Measurements from ENCODE around the gene TOX2.

Gene TOX2

DNA sequence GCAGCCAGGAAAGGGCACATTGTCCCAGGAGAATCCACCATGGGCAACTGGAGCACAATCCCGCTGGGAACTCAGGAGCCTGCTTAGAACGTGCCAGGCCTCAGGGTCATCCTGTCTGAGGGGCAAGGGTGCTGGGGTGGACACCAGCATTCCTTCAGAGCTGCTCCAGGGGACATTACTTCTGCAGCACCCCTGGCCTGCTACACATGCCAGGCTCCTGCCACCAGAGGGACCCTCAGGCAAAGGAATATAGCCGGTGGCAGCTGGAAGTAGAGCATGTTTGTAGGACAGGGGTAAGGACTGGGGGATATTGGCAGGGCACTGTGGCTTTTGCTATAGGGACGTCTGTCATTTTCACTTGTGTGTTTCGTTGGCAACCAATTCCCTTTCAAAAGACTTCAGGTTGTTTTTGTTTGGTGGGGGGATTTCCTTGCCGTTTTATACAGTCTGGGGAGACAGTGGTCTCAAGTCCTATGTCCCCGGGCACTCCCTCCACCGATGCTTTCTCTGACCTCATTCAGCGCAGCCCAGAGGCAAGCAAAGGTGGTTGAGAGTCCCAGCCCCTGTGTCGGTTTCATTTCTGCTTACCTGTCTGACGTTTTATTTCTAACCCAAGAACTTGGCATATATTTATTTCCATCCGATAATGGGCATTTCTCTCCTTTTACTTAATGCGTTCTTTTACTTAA, 141.5 kb downstream of the TOX2 start:
- peak; percentile 35 to 40 for DNase-seq (ENCODE audit: low read depth in 2 of 2)

DNA sequence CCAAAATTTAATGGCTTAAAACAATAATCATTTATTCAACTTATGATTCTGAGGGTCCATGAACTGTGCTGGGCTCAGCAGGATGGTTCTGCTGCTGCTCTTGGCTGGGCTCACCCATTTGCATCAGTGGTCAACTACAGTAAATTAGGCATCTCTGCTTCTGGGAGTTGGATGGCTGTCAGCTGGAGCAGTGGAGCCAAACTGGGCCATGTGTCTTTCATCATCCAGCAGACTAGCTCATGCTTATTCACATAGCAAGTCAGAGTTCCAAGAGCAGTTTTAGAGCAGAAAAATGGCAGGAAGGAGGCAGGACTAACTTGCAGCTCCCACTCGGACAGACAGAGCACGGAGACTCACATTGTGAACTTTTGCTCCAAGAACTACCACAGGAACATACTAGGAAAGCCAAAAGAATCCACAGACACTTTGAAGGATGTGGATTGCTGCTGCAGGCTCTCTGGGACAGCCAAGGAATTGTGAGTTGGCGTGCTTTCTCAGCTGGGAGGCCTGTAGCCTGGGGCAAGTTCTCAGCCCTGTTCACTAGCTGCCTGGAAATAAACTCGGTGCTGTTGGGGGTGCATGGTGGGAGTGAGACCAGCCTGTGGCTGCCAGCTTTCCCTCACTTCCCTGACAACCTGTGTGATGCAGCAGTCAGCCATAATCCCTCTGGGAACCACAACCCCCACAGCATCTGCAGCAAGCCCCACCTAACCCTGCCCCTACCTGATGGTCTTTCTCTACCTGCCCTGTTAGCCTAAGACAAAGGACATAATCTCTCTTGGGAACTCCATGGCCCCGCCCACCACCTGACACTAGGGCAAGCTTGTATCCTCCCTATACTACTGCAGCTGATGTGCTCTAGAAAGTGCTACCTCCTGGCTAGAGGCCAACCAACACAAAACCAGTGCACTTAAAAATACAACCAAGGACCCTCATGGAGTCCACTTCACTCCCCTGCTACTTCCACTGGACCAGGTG, 143.3 kb downstream of the TOX2 start:
- no peak for DNase-seq (ENCODE audit: low read depth in 2 of 2)

DNA sequence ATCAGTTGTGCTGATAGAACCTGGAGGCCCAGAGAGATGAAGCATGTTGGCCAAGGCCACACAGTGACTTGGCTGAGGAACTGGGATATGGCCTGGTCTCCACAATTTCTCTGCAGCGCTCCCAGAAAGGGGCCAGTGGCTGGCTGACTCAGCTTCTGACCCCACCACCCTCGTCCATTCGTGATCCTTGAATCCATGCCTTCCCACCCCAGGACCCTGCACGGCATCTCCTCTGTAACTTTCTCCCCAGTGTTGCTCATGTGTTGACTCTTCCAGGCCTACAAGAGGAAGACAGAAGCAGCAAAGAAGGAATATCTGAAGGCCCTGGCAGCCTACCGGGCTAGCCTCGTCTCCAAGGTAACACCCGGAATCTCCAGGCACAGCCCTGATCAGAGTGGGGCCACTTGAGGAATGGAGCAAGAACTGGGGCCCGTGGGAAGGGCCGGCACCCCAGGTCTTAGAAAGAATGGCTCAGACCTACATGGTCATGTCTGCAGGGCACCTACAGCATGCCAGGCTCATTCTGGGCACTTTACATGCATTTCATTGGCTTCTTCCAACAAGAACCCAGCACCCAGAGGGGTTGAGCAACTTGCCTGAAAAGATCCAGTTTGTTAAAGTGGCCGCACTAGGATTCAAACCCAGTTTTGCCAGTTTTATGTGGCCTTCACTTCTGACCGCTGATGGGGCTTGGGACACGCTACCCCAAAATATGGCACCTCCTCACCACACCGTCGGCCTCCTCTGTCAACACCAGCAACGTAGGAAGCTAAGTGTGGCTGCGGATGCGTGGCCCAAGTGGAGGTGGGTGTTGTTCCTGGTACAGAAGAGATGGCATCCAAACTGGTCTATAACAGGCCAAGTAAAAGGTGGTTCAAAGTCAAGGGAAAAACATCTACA, 150.1 kb downstream of the TOX2 start:
- no peak for DNase-seq (ENCODE audit: low read depth in 2 of 2)

DNA sequence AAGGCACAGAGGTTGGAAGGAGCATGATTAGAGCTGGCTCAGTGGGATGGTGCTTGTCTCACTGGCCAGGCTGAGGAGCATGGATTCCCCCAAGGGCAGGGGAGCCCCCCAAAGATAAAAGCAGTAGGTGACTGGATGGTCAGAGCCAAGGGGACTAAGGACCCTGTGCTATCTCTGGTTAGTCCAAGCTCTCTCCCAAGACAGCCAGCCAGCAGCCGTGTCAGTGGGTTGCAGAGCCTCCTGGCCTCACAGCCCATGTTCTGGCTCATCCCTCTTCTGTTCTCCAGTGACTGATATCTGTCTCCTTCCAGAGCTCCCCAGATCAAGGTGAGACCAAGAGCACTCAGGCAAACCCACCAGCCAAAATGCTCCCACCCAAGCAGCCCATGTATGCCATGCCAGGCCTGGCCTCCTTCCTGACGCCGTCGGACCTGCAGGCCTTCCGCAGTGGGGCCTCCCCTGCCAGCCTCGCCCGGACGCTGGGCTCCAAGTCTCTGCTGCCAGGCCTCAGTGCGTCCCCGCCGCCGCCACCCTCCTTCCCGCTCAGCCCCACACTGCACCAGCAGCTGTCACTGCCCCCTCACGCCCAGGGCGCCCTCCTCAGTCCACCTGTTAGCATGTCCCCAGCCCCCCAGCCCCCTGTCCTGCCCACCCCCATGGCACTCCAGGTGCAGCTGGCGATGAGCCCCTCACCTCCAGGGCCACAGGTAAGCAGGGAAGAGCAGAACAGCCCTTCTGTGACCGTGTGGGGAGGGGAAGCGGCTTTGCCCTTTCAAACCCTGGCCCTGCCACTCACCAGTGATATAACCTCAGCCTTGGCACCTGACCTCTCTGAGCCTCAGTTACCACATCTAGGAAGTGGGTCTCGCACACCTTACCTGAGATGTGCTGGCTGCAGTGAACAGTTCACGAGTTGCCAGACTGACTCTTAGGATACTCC, 151.0 kb downstream of the TOX2 start:
- DNase-seq (ENCODE audit: low read depth in 2 of 2) = no peak

DNA sequence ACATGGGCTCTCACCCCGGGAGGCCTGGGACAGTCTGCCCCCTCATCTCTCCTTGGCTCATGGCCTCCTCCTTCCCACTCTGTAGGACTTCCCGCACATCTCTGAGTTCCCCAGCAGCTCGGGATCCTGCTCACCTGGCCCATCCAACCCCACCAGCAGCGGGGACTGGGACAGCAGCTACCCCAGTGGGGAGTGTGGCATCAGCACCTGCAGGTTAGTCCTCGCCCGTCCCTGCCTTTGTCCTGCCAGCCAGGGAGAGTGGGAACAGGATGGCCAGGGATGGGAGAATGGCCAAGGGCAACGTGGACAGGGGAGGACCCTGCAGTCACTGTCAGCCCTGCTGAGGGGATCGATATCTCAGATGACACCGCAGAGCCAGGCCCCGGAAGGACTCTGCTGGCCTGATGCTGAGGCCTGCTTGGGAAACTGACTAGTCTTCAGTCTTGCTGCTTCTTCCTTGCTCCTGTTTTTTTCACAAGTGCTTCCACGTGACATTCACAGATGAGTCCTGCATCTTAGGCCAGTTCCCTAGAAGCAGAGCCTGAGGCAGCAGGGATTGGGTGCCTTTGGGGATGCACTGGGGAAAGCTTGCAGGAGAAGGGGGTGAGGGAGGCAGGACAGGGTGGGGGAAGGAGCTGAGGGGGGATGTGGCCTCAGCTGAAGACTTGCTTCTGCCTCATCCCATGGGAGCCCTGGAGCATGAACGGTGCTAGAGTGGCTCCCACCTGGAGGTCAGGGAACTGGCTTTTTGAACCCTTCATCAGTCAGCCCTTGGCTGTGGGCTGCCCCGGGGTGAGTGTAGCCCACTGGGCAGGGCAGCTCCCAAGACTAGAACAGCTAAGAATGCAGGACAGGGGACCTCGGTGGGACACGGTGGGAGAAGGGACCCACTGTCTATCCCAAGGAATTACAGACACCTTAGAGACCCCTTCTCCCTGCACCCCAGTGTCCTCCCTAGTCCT, 152.3 kb downstream of the TOX2 start:
- DNase-seq (ENCODE audit: low read depth in 2 of 2) = no peak

DNA sequence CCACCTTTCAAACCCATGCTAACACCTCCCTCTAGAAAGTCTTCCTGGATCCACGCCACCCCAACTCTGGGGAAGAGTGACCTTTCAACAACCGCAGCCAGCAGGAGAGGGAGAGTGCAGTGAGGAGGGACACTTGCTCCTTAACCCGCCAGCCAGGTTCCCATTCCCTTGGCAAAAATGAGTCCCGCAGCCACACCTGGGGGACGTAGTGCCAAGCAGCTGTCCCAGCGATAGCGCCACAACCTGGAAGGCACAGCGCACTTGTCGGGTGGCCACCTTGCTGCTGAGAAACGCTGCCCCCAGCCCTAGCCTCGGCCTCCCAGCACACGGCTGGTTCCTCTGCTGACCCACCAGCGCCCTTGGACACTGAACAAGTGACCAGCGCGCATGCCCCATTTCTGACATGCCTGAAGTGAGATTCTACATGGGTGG, 153.0 kb downstream of the TOX2 start:
- DNase-seq (ENCODE audit: low read depth in 2 of 2) = no peak

DNA sequence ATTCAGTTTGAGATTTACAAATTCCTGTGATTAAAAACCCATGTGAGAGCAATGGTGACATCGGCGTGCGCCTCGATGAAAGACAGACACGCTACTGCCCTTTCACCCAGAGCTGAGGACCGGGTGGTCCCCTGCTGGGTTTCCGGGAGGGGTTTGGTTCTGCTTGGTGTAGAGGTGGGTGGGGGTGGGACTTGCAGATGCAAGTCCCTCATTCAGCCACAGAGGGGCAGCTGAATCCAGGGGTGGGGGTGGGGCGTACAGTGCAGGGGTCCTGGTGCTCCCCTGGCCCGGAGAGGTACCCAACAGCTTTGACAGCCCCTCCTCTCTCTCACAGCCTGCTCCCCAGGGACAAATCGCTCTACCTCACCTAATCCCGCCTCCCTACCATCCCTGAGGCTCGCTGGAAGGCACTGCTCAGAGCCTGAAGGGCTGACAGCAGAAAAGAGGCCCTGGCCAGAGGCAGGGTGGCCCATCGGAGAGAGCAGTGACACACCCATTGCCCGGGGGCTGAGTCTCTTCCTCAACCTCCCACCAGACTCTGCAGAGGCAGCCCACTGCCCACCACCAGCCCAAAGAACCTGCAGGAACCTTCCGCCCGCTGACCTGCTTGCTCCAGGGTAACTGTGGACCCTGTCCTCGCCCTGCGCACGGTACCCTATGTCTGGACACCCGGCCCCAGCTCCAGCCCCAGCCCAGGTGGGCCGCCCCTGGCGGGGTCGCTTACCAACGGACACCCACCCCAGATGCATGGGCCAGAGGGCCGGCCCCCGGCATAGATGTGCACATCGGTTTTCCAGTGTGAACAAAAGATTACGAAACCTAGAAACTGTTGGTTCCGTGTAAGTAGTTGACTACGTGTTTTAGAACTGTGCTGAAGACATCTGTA, 153.9 kb downstream of the TOX2 start:
- DNase-seq (ENCODE audit: low read depth in 2 of 2) = no peak

DNA sequence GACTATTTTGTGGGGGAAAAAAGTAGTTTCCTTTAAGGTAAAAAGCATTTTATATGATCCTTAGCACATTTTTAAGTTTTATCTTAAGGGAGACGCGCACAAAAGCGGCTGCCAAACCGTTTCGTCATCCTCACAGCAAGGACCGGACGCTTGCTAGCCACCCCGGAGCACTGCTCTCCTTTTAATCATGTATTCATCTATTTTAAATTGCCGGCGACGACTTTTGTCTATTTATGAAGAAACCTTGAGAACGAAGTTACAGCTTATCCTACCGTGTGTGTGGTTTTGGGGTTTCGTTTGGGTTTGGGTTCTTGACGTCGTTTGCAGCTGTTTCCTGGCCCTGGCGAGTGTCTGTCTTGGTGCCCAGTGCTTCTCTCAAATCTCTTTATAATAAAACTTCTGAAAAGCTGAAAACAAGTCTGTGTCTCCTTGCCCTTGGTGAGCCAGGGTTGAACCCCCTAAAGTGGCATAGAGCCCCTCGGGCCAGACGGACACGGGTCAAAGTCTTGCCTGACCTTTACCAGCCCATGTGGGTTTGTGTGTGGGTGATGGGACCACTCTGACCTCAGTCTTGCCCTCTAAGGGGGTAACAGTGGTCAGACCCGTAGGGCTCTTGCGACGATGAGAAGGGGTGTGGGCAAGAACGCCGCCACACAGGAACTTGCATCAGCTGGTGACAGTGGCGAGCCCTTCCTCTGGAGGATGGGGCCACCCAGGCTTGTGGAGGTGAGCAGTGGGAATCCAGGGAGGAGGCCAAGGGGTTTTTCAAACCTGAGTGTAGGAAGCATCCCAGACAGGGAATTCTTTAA, 154.8 kb downstream of the TOX2 start:
- DNase-seq (ENCODE audit: low read depth in 2 of 2) = peak in 1 of 2 donors; percentile 15

DNA sequence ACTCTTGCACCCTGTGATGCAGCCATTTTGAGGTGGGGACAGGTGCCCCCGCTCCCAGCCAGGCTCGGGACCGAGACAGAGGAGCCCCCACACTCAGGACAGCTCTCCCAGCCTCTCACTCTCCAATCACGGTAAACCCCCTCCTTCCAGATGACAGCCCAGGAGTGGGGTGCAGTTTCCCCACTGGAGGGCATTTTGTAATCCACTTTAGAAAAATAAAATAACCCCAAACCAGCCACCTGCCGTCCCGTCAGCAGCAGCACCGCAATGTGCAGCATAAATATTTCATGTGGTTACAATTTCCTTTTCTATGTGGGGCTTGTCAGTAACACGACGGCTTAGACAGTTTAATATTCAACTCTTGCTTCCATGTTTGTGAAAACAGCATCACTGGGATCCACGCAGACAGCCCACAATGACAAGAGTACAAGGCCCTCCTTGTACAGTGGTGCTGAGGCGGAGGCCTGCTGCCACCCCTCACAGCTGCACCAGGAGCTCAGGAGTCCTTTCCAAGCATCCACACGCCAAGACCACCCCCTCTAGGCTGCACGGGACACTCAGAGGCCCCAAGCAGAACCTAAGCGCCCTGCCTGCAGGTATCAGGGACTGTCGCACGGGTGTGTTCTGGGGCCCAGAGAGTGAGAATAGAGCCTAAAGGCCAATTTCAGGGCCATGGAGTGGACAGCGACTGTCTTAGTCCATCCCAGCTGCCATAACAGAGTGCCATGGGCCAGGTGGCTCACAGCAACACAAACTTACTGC, 155.7 kb downstream of the TOX2 start:
- no peak for DNase-seq (ENCODE audit: low read depth in 2 of 2)

DNA sequence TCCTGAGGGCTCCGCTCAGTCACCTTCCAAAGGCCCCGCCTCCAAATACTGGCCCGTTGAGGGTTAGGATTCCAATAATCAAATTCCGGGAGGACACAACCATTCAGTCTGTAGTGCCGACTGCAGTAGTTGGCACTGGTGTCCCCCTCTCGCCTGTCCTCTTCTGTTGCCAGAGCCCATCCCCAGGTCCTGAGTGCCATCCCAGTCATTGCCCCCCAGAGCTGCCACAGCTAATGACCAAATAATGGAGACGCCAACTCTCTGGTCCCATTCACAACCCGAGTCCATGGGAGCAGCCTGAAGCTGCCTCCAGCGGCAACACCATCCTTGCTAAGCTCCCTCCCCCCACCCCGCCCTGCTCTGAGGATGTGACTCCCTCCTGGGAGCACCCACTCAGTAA, 156.4 kb downstream of the TOX2 start:
- DNase-seq (ENCODE audit: low read depth in 2 of 2) = no peak

DNA sequence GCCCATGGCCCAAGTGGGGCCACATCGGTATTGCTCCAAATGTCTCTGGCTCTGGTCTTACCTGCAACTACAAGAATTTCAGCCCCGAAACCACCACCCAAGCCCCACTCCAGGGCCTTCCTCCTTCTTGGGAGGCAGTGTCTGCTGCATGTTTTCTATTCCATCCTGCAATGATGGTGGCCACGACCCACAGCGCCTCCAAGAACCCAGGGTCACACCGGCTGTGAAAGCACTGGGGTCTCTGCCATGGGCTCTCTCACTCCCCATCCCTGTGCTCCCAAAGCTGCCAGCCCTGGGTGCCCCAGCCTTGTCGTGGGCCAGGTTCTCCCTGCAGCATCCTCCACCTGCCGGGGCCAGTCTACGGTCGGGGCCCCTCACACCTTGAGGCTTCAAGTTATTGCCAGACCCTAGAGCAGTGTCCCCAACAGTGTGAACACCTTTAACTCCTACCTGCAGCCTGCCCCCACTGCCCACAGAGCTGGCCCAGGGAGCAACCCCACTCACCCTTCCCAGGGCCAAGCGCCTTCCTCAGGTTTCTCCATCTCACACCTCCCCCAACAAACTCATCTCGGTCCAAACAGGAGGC, 157.0 kb downstream of the TOX2 start:
- DNase-seq (ENCODE audit: low read depth in 2 of 2) = no peak

DNA sequence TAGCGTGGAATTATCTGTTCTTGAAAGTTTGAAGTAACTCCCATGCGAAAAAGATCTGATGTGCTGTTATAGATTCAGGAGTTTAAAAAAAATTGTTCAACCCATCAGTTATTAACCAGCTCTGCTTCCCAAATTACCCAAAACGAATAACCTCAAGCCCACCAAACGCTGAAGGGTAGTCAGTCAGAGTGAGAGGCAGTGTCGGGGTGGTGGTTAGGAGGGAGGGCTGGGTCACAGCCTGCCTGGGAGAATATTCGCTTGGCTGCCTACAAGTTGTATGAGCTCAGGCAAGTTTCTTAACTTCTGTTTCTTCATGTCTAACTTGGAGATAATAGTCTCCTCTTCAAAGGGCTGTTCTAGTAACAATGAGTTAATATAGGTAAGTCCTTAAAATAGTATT, 157.7 kb downstream of the TOX2 start:
- DNase-seq (ENCODE audit: low read depth in 2 of 2) = no peak

DNA sequence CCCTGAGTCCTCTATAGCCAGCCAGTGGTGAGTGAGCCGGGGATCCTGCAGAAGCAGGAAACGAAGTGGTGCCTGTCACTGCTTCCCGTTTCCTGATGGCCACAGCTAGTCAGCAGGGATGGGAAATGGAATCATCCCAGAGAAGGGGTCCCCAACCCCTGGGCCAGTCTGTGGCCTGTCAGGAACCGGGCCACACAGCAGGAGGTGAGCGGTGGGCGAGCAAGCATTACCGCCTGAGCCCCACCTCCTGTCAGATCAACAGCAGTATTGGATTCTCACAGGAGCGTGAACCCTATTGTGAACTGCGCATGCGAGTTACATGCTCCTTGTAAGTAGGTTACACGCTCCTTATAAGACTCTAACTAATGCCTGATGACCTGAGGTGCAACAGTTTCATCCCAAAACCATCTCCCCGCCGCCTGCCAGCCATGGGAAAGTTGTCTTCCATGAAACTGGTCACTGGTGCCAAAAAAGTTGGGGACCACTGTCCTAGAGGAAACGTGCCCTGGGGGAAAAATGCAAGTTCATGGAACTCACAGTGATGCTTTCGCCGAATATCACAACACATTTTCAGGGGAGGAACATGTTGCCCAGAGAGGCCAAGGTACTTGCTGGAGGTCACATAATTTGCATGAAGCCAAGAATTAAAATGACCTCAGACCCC, 158.5 kb downstream of the TOX2 start:
- DNase-seq (ENCODE audit: low read depth in 2 of 2) = no peak

DNA sequence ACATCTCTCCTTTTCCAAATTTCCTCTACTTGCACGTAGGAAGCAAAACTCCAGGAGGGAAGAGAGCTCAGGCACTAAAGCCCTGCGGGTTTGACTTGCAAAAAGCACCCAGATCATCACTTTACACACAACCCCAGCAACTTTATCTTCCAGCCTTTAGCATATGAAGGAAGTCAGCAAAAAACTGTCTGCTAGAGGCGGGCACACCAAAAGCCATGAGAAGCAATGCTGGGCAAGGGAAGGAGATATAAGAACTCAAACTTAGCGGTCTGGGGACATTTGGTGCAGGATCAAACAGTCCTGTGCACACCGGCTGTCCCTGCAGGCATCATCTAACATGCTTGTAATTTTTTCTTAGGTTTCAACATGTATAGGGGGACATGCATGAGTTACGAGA, 159.0 kb downstream of the TOX2 start:
- no peak for DNase-seq (ENCODE audit: low read depth in 2 of 2)

DNA sequence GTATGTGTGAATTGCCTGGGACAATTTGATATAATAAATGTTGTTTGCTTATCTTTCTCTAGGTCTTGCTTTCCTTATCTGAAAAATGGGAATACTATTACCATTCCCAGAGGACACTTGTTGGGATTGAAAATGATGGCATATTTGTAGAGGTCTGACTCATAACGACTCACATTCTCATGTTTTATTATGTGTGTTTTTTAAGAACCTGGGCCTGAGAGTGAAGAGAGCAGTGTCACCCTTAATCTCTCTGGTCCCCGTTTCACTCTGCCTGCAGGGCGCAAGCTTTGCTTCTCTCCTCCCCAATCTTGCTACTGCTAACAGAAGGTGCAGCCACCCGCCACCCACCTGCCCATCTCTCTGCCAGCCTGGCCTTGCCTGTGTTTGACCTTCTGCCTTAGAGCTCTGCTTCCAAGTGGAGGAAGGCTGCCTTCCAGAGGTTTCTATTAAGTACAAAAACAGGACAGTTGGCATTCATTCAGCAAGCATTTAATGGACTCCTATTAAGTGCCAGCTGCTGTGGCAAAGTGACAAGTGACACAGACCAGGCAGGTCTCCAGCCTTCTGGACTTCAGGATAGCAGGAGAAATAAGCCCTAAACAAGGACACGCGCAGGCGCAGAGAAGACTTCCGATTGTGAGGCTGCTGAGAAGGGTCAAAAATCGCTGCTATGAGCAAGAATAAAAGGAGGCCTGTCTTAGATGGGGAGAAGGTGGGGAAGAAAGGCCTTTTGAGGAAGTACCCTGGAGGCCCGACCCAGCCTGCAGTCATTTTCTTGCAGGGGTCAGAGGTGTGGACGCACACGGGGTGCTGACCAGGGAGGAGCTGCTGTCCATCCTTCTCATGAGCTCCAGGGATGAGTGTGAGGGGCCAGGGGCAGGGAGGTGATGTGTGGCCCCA, 159.8 kb downstream of the TOX2 start:
- DNase-seq (ENCODE audit: low read depth in 2 of 2) = no peak
